ENCODE measurements around the gene RASL12.
"Not testable (repeated sequence)": the region's sequence is repeated elsewhere in the genome, so short reads cannot be mapped to it uniquely, and the experiment has no call there.

RASL12 gene

DNA sequence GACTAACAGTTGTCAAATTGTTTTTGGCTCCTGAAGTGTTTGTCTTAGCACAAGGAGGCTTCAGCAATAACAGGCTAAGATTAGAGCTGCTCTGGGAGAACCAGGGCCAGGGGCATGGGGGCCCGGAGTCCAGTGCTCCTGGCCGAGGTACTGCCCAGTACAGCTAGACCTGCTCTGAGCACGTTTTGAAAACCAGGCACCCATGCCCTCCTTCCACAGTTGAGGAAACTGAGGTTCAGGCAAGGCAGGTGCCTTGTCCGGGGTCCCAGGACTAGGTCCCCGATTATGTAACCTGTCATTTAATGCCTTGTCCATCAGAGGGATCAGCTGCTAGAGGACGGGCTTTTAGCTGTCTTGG lies 27.9 kb upstream of the RASL12 start:
- H3K27ac ChIP-seq: no peak overlapping the region
- TF ChIP-seq CTCF (conservative IDR thresholded peaks at IDR 0.05): no peak

DNA sequence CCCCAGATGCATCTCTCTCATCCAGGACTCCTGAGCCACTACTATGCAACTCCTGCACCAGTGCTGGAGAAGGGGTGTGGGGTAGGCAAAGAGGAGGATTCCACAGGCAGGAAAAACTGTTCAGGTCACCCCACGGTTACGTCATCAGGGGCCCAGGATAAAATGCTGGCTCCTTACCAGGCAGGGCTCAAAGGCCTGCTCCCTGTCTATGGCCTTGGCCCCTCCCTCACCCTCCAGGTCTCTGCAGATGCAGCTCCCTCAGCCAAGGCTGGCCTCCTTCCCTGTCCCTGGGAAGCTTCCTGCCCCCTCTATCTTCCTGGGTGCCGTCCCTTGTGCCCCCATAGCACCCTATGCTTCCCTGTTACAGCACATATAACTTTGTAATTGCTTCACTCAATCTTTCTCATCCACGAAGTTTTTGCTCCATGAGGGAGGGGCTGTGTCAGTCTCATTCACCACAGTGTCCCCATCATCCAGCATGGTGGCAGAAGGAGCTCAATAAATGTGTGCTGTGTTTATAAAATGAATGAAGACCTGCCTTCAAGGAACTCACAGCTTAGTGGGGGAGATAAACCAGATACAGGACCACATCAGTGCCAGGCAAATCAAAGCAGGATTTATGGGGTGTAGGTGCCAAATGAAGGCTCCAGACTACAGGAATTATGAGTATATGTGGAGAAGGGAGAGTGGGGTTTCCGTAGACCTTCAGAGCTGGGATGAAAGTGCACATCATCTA lies 27.4 kb upstream of the RASL12 start:
- no peak for TF ChIP-seq CTCF (conservative IDR thresholded peaks at IDR 0.05)
- H3K27ac ChIP-seq: no peak overlapping the region

DNA sequence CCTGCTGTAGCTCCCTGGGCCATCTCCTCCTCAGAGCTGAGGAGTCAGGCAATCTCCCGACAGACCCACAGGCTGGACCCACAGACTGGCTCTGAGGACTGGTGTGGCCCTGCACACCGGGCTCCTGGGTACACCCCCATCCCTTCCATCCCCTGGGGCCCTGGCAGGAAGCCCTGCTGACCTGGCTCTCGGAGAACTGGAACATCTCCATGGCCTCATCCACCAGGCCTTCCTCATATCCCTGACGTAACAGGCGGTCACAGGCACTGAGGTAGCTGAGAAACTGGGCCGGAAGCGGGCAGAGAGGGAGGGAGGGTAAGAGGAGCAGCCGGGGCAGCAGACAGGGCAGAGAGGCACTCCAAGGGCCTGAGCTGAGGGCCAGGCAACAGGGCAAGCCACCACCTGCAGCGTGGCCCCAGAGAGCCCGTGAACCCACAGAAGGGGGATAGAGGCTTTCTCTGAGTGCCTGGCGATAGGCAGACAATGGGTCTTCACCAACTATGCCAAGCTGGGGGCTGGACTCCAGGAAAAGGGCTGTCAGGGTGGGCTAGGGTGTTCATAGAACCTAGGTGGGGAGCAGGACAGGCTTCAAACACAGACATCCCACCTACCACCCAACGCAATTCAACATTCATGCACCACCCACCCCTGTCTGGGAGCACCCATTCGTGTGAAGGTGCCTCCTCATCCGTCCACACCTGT lies 26.7 kb upstream of the RASL12 start:
- TF ChIP-seq CTCF (conservative IDR thresholded peaks at IDR 0.05): no peak
- no peak overlapping the region for H3K27ac ChIP-seq

GRCh38 chr15:65093793-65094170 lies 26.0 kb upstream of the RASL12 start:
- H3K27ac ChIP-seq: not testable (repeated sequence)

DNA sequence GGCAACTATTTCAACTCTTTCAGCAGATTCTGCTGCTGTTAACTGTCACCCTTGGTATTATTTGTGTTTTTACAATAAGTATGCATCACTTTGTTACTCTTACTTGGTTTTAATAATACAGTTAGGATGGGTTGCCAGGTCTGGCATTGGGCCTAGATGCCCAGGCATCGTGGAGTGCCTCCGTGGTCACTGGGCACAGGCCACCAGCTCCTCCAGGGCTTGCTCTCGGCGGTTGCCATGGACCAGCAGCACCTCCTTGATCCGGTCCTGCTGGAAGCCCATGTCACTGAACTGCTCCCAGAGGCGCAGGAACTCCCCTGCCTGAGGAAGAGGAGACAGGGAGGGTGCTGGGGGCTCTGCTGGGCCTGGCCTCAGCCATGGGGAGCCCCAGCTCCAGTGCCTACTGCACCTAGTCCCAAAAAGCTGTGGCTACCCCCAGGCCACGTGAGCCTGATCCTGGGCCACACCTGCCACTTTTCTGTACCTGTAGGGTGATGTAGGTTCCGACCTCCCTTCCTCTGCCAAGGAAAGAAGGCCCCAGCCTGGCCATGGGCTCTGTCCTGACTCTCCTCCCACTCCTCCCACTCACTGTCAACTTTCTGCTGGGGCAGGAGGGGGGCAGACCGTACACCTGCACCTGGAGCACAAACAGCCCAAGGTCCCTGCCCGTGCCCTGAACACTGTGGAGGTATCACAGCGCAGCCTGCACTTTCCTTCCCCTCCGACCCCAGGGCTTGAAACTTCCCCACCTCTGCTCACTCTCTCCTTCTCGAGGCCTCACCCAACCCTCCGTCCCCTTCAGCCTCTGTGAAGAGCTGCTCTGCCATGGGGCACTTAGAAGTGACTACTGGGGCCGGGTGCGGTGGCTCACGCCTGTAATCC lies 25.4 kb upstream of the RASL12 start:
- no peak for TF ChIP-seq CTCF (conservative IDR thresholded peaks at IDR 0.05)
- H3K27ac ChIP-seq: no peak overlapping the region

DNA sequence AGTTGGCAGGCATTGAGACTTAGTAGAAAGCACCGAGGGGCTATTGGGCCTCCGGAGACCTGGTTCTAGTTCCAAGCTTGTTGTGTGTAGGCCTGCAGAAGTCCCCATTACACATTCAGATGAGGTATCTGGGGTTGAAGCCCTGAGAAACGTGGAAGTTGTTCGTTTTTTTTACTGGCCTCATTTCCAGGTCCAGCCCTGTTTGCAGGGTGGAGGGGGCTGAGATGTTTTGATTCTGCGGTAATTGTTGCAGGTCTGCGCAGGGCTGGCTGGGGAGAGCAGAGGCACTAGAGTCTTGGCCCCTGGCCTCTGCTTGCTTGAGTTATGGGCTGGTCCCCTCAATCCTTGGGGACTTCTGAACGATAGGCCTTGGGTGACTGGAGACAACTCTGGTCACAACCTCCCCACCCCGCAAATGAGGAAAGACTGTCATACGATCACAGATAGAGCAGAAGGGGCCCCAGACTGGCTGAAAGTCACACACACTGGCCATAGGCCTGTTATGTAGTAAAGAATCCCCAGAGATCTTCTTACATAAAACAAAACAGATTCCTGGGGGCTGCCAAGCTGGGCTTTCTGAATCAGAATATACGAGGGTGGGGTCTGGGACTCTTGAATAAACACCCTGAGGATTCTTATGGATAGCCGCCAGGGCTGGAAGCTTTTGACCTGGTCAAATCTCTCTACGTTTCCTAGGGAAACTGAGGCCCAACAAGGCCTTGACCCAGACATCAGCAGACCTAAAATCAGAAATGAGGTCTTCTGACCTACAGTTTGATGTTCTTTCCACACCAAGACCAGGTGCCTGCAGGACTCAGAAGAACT lies 24.4 kb upstream of the RASL12 start:
- no peak overlapping the region for H3K27ac ChIP-seq
- TF ChIP-seq CTCF (conservative IDR thresholded peaks at IDR 0.05): no peak

DNA sequence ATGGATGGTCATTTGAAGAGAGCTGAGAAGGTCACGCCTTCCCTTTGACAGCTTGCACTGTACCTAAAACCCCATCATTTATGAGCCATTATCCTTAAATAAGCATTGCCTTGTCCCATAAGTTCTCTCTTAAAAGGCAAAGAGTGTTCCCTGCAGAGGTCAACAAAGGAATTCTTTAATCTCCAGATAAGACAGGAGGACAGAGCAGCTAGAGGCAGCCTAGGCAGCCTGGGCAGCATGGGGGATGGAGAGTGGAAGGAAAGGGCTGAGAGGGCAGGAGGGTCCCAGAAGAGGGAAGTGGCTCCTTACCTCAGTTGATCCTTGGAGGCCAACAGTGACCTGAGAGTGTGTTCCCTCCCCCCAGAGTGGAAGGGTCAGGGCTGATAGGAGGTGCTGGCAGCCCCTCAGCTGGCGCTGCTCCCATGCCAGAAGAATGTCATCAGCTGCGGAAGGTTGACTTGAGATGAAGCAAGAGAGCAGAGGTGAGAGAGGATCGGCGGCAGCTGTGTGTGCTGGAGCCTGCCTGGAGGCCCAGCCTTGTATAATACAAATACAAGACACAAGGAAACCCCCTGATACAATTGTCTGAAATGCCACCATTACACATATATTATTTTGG lies 21.5 kb upstream of the RASL12 start:
- H3K27ac ChIP-seq: no peak overlapping the region
- TF ChIP-seq CTCF (conservative IDR thresholded peaks at IDR 0.05): no peak

Data from VCaP (cell line).